ENCODE measurements around the gene MIEF2.

GRCh38 chr17:18315961-18316360 lies 55.5 kb downstream of the MIEF2 start:
- TF ChIP-seq, protein P1, sequence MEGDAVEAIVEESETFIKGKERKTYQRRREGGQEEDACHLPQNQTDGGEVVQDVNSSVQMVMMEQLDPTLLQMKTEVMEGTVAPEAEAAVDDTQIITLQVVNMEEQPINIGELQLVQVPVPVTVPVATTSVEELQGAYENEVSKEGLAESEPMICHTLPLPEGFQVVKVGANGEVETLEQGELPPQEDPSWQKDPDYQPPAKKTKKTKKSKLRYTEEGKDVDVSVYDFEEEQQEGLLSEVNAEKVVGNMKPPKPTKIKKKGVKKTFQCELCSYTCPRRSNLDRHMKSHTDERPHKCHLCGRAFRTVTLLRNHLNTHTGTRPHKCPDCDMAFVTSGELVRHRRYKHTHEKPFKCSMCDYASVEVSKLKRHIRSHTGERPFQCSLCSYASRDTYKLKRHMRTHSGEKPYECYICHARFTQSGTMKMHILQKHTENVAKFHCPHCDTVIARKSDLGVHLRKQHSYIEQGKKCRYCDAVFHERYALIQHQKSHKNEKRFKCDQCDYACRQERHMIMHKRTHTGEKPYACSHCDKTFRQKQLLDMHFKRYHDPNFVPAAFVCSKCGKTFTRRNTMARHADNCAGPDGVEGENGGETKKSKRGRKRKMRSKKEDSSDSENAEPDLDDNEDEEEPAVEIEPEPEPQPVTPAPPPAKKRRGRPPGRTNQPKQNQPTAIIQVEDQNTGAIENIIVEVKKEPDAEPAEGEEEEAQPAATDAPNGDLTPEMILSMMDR (conservative IDR thresholded peaks at IDR 0.05; ENCODE audit: low read length): no peak
- no peak for TF ChIP-seq EZH2phosphoT487 (IDR thresholded peaks at IDR 0.05; ENCODE audit: borderline replicate concordance)

Data from Loucy (cell line).